Testis (tissue), 3 donors: ENCODE data around the gene MTFMT. TPM values are rescaled to one million over a fixed set of nuclear protein-coding genes. Genes with fewer than 3 reads are reported as not detected.

Experiments used
- DNase-seq: peaks from one replicate; pipeline ENCODE4 v3.0.0-alpha.2; 2019
- H3K27ac ChIP-seq, 2 donors: fragments of 200-600 bp; sonication (generic); one replicate each; pipeline ENCODE4 v1.5.1; 2019
- H3K27me3 ChIP-seq: fragments of 200-600 bp; sonication (generic); one replicate; pipeline ENCODE4 v1.5.1; 2019
- H3K36me3 ChIP-seq: fragments of 200-600 bp; sonication (generic); one replicate; pipeline ENCODE4 v1.5.1; 2017; ENCODE audit warnings: low read depth; ENCODE audit errors: missing control alignments
- H3K4me1 ChIP-seq: fragments of 200-600 bp; sonication (generic); one replicate; pipeline ENCODE4 v1.5.1; 2019
- H3K4me3 ChIP-seq, 2 donors: fragments of 200-600 bp; sonication (generic); one replicate each; pipeline ENCODE4 v1.5.1; 2017 to 2019
- H3K9me3 ChIP-seq: fragments of 200-600 bp; sonication (generic); one replicate; pipeline ENCODE4 v1.5.1; 2017
- CTCF ChIP-seq, 3 experiments: fragments of 450-650 bp in 2 of 3; fragments of 200-600 bp in 1 of 3; sonication (generic) in 1 of 3; IDR thresholded peaks; one replicate each; pipeline ENCODE4 v1.5.1; 2016 to 2019; ENCODE audit warnings: antibody characterized with exemption in 3 of 3, mild to moderate bottlenecking in 2 of 3, moderate library complexity in 1 of 3
- POLR2A ChIP-seq: fragments of 450-650 bp; IDR thresholded peaks from one replicate; pipeline ENCODE4 v1.6.1; 2017; ENCODE audit warnings: antibody characterized with exemption, mild to moderate bottlenecking, moderate library complexity
- WGBS, 2 donors: methylation state at CpG; one replicate each; pipeline ENCODE4 v1.1.5; 2018; 5-methylcytosine and 5-hydroxymethylcytosine counted together
- intact Hi-C: fragments of 100-400 bp; cut with DNase I; formaldehyde crosslinking; loops from one replicate; pipeline ENCODE4 v1.15.1; 2023; ENCODE audit warnings: low total_unique reads
- polyA plus RNA-seq: library from polyadenylated mRNA; stranded (reverse); fragments of 350-450 nt; fragmentation: Illumina TruSeq; extraction: RNeasy Lipid Tissue Mini Kit (QIAGEN cat#74804); gene quantifications from one replicate; pipeline ENCODE4 v1.2.3, GENCODE V29; 2014; ENCODE audit warnings: low read depth, low replicate concordance; ENCODE audit not compliant: insufficient read depth
- total RNA-seq, 2 donors: library from RNA; depleted of rRNA; stranded (reverse); fragments of >200 nt; gene quantifications; one replicate each; pipeline ENCODE4 v1.2.3, GENCODE V29; 2016

The MTFMT gene
- total and polyA plus RNA-seq, 3 donors from 2014 or later, result 12.1 to 34.4 (median 33.9) TPM

- no peak overlapping the region for H3K27ac ChIP-seq
- TF ChIP-seq CTCF (IDR thresholded peaks at IDR 0.05), result no peak
- no peak for TF ChIP-seq POLR2A
- WGBS, 2 donors, result 96 to 97% methylated on average over 2 to 5 of the region's 5 CpGs
- H3K27me3 ChIP-seq, result no peaks in the 10 kb centered on the region
- H3K4me3 ChIP-seq, result no peak overlapping the region
- H3K4me1 ChIP-seq, result no peaks in the 10 kb centered on the region
- H3K9me3 ChIP-seq, result no peaks in the 10 kb centered on the region
- DNase-seq, result no peak
- H3K36me3 ChIP-seq, result no peaks in the 10 kb centered on the region
- intact Hi-C loops, result no loop called here
Observed at GRCh38 chr15:64961013-64961412, 68.4 kb downstream of the MTFMT start.

- intact Hi-C loops, result no loop called here
- Histone ChIP-seq H3K9me3 (no peaks in the 10 kb centered on the region), H3K27ac (no peak overlapping the region), H3K27me3 (no peaks in the 10 kb centered on the region), H3K36me3 (no peaks in the 10 kb centered on the region), H3K4me3 (no peak overlapping the region), H3K4me1 (no peaks in the 10 kb centered on the region)
- TF ChIP-seq CTCF (IDR thresholded peaks at IDR 0.05) (no peak), POLR2A (no peak)
- DNase-seq, result no peak
- WGBS, 2 donors, result 91 to 96% methylated on average over 6 of the region's 6 CpGs
Observed at GRCh38 chr15:64960153-64960552, 69.3 kb downstream of the MTFMT start.

- no peak for DNase-seq
- no peaks in the 10 kb centered on the region for H3K36me3 ChIP-seq
- no peaks in the 10 kb centered on the region for H3K9me3 ChIP-seq
- no peak overlapping the region for H3K4me3 ChIP-seq
- TF ChIP-seq POLR2A, result no peak
- no peak for TF ChIP-seq CTCF (IDR thresholded peaks at IDR 0.05)
- intact Hi-C loops, result no loop called here
- no peaks in the 10 kb centered on the region for H3K27me3 ChIP-seq
- no peaks in the 10 kb centered on the region for H3K4me1 ChIP-seq
- 91 to 95% methylated on average over 9 of the region's 9 CpGs for WGBS, 2 donors
- no peak overlapping the region for H3K27ac ChIP-seq
Observed at GRCh38 chr15:64959128-64959527, 70.3 kb downstream of the MTFMT start.

GRCh38 chr15:64954395-64954794, 75.0 kb downstream of the MTFMT start:
- WGBS, 2 donors, result 89 to 91% methylated on average over 2 of the region's 3 CpGs
- Histone ChIP-seq H3K4me1 (no peaks in the 10 kb centered on the region), H3K9me3 (no peaks in the 10 kb centered on the region), H3K27me3 (no peaks in the 10 kb centered on the region), H3K4me3 (no peak overlapping the region), H3K36me3 (no peaks in the 10 kb centered on the region), H3K27ac (no peak overlapping the region)
- intact Hi-C loops, result no loop called here
- DNase-seq, result no peak
- no peak for TF ChIP-seq CTCF (IDR thresholded peaks at IDR 0.05)
- no peak for TF ChIP-seq POLR2A

GRCh38 chr15:64951777-64952418, 77.5 kb downstream of the MTFMT start:
- H3K27me3 ChIP-seq, result no peaks in the 10 kb centered on the region
- H3K36me3 ChIP-seq, result no peaks in the 10 kb centered on the region
- DNase-seq, result no peak
- H3K27ac ChIP-seq, result no peak overlapping the region
- no peaks in the 10 kb centered on the region for H3K4me1 ChIP-seq
- no peak for TF ChIP-seq CTCF (IDR thresholded peaks at IDR 0.05)
- no peak for TF ChIP-seq POLR2A
- no peak overlapping the region for H3K4me3 ChIP-seq
- H3K9me3 ChIP-seq, result no peaks in the 10 kb centered on the region
- 93 to 97% methylated on average over 2 of the region's 2 CpGs for WGBS, 2 donors
- intact Hi-C loops, result no loop called here
